CD4-positive, alpha-beta T cell treated with Interleukin-15 for 4 hours (primary cell): ENCODE results near the gene GRIP1.
"Not testable (repeated sequence)": the region's sequence is repeated elsewhere in the genome, so short reads cannot be mapped to it uniquely, and the experiment has no call there.

ENCODE experiments used
- DNase-seq: peaks from one replicate; pipeline ENCODE4 v3.0.0-alpha.2; 2020; ENCODE audit warnings: low spot score

GRIP1 gene

DNA sequence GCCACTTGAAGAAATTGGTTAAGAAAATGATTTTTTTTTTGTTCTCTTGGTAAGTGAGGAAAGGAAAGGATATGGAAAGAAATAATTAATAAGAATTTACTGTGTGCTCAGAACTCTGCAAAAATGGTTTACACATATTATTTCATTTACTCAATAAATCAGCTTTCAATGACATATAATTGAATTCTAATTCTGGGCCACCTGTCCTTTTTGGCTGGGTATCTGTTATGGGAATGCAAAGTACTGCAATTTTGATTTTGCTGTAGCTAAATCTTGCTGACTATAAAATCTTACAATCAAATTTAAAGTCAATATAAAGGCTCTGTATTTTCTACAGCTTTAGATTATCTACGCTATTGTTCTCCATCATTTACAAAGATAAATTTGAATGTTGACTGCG is 147.1 kb downstream of the GRIP1 start:
- DNase-seq, result no peak

DNA sequence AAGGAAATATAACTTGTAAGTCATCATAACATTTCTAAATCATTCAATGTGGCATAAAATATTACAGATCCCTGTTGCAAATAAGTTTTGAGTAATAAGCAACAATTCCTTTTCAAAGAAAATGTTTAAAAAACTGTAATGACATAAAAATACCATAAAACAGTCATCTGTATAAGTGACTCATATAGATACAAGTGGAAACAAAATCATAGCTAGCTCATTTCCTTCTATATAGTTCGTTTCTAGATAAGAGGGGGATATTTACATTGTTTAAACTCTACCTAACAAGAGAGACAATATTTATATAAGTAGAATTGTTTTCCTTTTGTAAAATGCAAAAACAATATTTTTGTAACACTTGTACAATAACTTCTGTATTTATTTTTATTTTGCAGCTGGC is 148.9 kb downstream of the GRIP1 start:
- no peak for DNase-seq

GRCh38 chr12:66516561-66516960 is 162.3 kb downstream of the GRIP1 start:
- no peak for DNase-seq

DNA sequence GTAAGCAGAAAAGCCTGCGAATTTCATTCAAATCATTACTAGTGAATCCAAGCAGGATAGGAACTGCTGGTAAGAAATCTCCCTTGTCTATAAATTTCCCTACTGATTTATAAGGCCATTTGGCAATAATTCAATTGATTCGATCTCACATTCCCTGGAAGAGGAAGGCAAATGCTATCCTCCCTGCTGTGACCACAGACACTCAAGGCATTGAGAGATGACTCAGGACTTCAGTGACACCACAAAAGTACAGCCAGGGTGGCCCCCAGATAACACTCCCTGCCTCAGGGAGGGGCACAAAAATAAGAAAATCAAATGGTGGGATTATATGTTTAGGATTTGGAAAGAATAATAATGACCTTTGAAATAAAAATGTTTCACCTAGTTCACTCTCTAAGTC is 162.7 kb downstream of the GRIP1 start:
- DNase-seq, result no peak

- DNase-seq, result no peak
These were observed 164.3 kb downstream of the GRIP1 start for GRCh38 chr12:66514581-66514980.

GRCh38 chr12:66508025-66508424 is 170.9 kb downstream of the GRIP1 start:
- no peak for DNase-seq

- DNase-seq, result no peak
These were observed 175.1 kb downstream of the GRIP1 start for GRCh38 chr12:66503746-66504145.

- DNase-seq, result no peak
These were observed 176.0 kb downstream of the GRIP1 start for GRCh38 chr12:66502911-66503310.

- DNase-seq, result no peak
These were observed 178.0 kb downstream of the GRIP1 start for GRCh38 chr12:66500841-66501240.

DNA sequence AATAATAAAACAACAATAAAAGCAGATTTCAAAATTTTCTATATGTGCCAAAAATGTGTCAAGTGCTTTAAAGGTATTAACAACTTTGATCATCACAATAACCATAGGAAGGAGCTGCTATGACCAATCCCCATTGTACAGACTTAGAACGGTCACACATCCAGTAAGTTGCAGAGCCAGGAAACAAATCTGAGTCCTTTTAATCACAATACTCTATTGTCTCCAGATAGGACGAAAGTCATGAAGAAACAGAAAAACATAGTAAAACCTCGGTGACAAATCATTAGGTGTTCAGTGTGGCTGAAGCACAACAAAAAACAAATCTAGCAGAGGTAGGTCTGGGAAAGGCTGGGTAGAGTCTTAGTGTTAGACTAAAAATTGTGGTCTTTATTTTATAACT is 178.8 kb downstream of the GRIP1 start:
- no peak for DNase-seq

GRCh38 chr12:66499000-66499399 is 179.9 kb downstream of the GRIP1 start:
- no peak for DNase-seq

DNA sequence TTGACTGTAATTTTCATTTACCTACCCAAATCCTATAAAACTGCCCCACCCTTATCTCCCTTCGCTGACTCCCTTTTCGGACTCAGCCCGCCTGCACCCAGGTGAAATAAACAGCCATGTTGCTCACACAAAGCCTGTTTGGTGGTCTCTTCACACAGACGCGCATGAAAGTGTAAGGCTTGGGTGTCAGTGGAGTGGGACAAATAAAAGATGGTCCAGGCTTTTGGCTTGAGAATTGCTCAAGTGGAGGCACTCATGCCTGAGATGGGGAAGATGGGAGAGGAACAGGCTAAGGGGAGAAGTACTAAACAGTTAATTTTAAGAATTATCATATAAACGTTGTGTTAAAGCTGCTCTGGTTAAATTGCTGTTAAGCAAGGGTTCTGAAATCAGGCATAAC is 180.8 kb downstream of the GRIP1 start:
- not testable (repeated sequence) for DNase-seq

DNA sequence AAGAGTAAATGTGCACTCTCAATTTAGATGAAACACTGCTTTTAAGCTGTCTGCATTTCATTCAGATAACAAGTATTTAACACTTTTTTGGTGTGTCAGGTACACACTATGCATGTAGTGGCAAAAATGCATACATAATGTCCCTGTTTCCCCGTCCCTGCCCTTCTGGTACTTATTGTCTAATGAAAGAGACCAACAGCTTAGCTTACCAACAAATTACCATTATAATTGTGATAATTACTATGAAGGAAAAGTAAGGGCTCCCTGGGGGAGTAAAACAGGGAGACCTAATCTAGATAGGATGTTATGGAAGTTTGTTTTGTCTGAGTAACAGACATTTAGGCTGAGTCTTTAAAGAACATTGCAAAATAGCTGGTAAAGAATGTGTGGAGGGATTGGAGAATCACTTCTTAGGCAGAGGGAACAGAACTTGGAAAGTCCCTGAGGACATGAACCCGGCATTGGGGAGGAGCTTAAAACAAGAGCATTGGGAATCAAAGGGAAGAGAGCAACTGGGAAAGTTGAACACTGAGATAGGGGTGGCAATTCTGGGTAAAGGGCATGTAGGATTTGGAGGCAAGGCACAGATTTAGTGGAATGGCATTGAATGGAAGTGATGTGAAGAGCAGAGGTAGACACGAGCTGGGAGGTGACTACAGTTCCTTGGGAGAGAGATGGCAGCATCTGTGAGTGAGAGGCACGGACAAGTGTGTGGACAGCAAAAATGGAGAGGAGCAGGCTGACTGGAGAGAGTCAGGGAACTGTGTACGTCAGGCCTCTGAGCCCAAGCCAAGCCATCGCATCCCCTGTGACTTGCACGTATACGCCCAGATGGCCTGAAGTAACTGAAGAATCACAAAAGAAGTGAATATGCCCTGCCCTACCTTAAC is 181.6 kb downstream of the GRIP1 start:
- DNase-seq, result no peak

GRCh38 chr12:66496595-66496994 is 182.3 kb downstream of the GRIP1 start:
- DNase-seq, result no peak

GRCh38 chr12:66495709-66496108 is 183.2 kb downstream of the GRIP1 start:
- no peak for DNase-seq

- no peak for DNase-seq
These were observed 185.1 kb downstream of the GRIP1 start for GRCh38 chr12:66493819-66494218.

- DNase-seq, result no peak
These were observed 187.0 kb downstream of the GRIP1 start for GRCh38 chr12:66491853-66492252.

DNA sequence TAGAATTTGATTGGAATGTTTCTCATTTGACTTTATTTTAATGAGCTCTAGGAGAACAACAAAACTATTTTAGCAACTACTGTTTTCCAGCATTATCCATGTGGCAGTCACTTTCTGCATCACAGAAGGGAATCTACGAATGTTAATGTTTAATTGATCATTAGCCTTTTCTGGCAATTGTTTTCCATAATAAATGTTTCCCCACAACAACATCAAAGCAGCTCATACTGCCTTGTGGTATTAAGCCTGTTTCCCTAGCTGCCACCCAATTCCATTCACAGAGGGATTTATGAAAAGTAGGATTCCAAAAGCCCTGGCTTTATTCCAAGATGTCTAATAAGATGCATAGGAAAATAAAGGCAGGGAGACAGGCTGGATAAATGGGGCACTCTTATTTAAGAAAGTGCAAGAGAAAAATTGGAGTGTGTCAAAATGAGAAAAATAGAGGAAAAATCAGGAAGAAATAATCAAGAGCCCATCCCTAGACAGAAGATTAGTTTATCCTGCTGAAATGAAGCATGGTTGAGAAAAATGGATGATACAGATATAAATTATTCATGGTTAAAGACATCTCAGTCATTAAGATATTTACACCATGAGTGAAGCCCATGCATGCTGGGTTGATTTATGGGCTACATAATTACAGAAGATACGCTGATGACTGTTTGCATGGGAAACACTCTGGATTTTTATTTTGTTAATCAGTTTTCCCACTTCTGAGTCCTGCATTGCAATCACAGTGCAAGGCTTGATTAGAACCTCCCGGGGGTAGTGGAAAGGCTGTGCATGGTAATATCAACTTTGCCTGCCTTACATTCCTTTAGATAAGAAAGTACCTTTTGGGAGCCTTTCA is 196.3 kb downstream of the GRIP1 start:
- DNase-seq, result no peak

DNA sequence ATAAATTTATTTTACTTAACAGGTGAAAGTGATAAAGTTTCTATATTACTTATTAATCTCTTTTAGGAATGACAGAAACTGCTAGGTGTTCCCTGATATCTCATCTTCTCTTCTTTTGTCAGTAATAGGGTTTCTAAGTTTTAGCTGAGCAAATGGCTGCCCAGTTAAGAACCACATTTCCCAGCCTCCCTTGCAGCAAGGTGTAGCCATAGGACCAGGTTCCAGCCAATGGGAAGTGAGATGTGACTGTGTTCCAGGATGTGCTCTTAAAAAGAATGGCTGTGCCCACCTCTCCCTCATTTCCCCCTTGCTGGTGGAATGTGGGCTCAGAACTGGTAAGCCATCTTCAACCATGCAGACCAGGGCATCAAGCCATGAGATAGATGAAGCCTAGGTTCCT is 210.9 kb downstream of the GRIP1 start:
- DNase-seq, result no peak

DNA sequence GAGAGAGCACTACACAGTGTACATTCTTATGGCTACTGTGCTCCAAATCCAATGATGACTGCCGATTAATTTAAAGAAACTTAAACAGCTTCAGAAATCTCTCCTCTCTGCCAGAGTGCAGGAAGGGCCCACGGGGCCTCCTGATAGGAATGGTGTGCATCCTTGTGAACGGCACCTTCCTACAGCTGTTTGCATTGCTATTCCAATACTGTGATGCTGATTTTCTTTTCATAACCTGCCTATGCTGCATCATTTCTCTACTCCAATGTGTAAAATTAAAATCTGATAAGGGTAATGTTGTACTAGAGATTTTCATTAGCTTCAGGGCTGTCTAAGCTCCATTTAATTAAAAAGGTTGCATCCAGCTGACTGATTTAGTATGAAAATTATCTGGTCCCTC is 217.5 kb downstream of the GRIP1 start:
- no peak for DNase-seq

- no peak for DNase-seq
These were observed 218.9 kb downstream of the GRIP1 start for GRCh38 chr12:66459944-66460482.

GRCh38 chr12:66456612-66457011 is 222.3 kb downstream of the GRIP1 start:
- DNase-seq, result no peak

DNA sequence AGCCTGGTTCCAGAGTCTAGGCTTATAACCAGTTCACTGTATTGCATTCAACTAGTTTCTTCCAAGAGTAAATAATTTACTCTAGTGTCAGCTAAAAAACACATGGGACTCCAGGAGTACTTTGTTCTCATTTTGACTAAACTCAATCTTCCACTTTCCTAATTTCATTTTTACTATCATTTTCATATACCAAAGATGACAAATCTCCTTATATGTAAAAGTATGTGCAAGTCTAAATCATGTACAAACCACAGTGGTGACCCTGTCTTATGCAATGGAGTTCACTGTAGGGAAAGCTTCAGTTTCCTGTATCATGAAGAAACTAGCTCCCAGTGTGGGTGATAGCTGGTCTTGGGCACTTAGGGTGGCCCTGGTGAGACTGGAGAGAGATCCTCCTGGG is 225.0 kb downstream of the GRIP1 start:
- DNase-seq, result no peak
